ENCODE measurements around the gene PPP1R12C. TPM values are rescaled to one million over a fixed set of nuclear protein-coding genes. Genes with fewer than 3 reads are reported as not detected.

PPP1R12C gene
- total RNA-seq, 6 experiments from 2014 or later: 82.7 to 96.0 (median 91.9) TPM

DNA sequence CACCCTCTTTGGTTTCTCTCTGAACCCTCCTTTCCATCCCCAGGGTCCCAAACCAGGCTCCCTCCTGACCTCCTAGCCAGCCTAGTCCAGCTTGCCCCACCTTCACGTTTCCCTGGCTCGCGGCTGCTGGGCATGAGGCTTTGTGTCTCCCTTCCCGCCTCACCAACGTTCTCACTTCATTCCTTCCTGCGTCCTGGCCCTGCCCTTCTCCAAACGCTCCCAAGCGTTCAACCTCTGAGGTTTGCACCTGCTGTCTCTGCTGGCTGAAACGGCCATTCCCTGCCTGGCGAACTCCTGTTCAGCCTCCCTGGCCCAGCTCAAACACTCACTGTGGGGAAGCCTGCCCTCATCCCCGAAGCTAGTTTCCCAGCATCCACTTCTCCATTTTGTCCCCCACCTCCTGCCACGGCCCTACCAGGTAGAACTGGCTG lies 29.4 kb downstream of the PPP1R12C start:
- peaks cover 2% of the 10 kb centered on the region; the same call in 1 of the 2 replicates for H3K9me3 Mint-ChIP-seq
- DNase-seq: no peak
- peaks cover 30% of the 10 kb centered on the region for H3K27me3 Mint-ChIP-seq (ENCODE audit: insufficient read depth)
- 0 out of 2 replicates have a peak, but pooled peaks cover 10% of the 10 kb centered on the region for H3K36me3 Mint-ChIP-seq (ENCODE audit: low read depth)
- peak overlapping the region; percentile 89 for H3K4me3 Mint-ChIP-seq
- no peak for TF ChIP-seq CTCF (IDR thresholded peaks at IDR 0.05)
- H3K4me1 Mint-ChIP-seq (ENCODE audit: low read depth): peaks cover 18% of the 10 kb centered on the region
- H3K27ac Mint-ChIP-seq: peak overlapping the region; percentile 81

DNA sequence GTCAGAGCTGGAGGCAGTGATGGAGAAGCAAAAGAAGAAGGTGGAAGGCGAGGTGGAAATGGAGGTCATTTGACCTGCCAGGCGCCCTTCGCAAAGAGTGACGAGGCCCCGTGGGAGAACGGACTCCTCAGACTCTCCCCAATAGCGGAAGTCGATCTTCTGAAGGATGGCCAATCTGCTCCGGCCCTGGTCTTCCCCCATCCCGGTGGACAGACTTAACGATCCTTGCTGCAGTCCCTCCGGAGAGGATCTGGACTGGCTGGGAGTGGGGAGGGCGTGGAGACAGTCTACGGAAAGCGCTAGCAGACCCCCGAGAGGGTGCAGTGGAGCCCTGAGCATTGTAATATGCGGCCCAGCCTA lies 29.9 kb downstream of the PPP1R12C start:
- Mint-ChIP-seq H3K27ac (peak overlapping the region; percentile 81), H3K36me3 (ENCODE audit: low read depth) (0 out of 2 replicates have a peak, but pooled peaks cover 10% of the 10 kb centered on the region), H3K4me1 (ENCODE audit: low read depth) (peaks cover 18% of the 10 kb centered on the region), H3K4me3 (peak overlapping the region; percentile 89), H3K27me3 (ENCODE audit: insufficient read depth) (peaks cover 36% of the 10 kb centered on the region), H3K9me3 (peaks cover 7% of the 10 kb centered on the region)
- no peak for TF ChIP-seq CTCF (IDR thresholded peaks at IDR 0.05)
- peak; percentile 18 for DNase-seq

DNA sequence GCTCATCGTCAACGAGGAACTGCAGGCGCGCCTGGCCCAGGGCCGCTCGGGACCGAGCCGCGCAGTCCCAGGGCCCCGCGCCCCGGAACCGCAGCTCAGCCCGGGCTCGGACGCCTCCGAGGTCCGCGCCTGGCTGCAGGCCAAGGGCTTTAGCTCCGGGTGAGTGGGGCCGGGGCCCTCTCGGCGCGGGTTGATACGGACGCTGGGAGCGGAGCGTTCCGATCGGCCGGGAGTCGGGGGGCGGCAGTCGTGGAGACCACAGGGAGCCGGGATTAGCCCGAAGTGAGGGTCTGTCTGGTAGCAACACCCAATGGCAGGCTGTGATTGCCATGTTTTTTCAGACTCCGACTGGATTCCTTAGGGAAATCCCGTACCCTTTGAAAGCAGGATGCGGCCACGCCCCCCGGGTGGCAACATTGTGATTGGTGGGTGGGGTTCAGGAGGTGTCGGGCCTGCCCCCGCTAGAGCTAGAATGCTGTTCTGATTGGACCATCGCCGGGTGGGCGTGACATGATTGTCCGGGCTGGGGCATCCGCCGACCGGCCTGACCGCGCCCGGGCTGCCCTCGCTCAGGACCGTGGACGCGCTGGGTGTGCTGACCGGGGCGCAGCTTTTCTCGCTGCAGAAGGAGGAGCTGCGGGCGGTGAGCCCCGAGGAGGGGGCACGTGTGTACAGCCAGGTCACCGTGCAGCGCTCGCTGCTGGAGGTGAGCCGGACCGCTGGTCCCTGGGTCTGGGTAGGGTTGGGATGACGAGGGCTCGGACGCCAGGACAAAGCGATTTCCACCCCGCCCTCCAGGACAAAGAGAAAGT lies 30.5 kb downstream of the PPP1R12C start:
- Mint-ChIP-seq H3K9me3 (peaks cover 10% of the 10 kb centered on the region), H3K4me3 (peak overlapping the region; percentile 89), H3K27me3 (ENCODE audit: insufficient read depth) (peaks cover 37% of the 10 kb centered on the region), H3K27ac (peak overlapping the region; percentile 81), H3K36me3 (ENCODE audit: low read depth) (0 out of 2 replicates have a peak, but pooled peaks cover 10% of the 10 kb centered on the region), H3K4me1 (ENCODE audit: low read depth) (peaks cover 18% of the 10 kb centered on the region)
- peak; percentile 92 for DNase-seq
- TF ChIP-seq CTCF (IDR thresholded peaks at IDR 0.05): no peak

GRCh38 chr19:55085923-55086715 lies 31.3 kb downstream of the PPP1R12C start:
- no peak for DNase-seq
- no peak overlapping the region for H3K27ac Mint-ChIP-seq
- TF ChIP-seq CTCF (IDR thresholded peaks at IDR 0.05): no peak
- H3K4me1 Mint-ChIP-seq (ENCODE audit: low read depth): peaks cover 18% of the 10 kb centered on the region
- H3K9me3 Mint-ChIP-seq: peaks cover 10% of the 10 kb centered on the region
- H3K27me3 Mint-ChIP-seq (ENCODE audit: insufficient read depth): peaks cover 37% of the 10 kb centered on the region
- H3K36me3 Mint-ChIP-seq (ENCODE audit: low read depth): 0 out of 2 replicates have a peak, but pooled peaks cover 10% of the 10 kb centered on the region
- H3K4me3 Mint-ChIP-seq: peak overlapping the region; percentile 53; the same call in 1 of the 2 replicates

GRCh38 chr19:55084416-55084815 lies 33.0 kb downstream of the PPP1R12C start:
- peaks cover 15% of the 10 kb centered on the region for H3K9me3 Mint-ChIP-seq
- no peak overlapping the region for H3K4me3 Mint-ChIP-seq
- peaks cover 45% of the 10 kb centered on the region for H3K27me3 Mint-ChIP-seq (ENCODE audit: insufficient read depth)
- TF ChIP-seq CTCF (IDR thresholded peaks at IDR 0.05): no peak
- DNase-seq: no peak
- H3K4me1 Mint-ChIP-seq (ENCODE audit: low read depth): peaks cover 27% of the 10 kb centered on the region
- H3K36me3 Mint-ChIP-seq (ENCODE audit: low read depth): no peaks in the 10 kb centered on the region
- H3K27ac Mint-ChIP-seq: no peak overlapping the region
